HCT116 (cell line): ENCODE measurements around the gene SHROOM3. TPM values are rescaled to one million over a fixed set of nuclear protein-coding genes. Genes with fewer than 3 reads are reported as not detected.

Experiments
- ATAC-seq: fragments of 200-7000 bp; cut with Tn5 transposase; 2 replicates; pipeline ENCODE4 v1.9.1; 2020; ENCODE audit warnings: mild to moderate bottlenecking, moderate library complexity
- BruUV-seq: library from RNA; stranded (reverse); fragments of 400-500 nt; replicated peaks from 2 replicates; lab custom pipeline; 2021; lab: Mats Ljungman, UMichigan
- CTCF ChIA-PET: fragments of 300-600 bp; sonication (Branson Sonifier 250); formaldehyde crosslinking; loops from one replicate; lab custom pipeline; 2021; ENCODE audit warnings: antibody characterized with exemption; lab: Charles Lee
- POLR2A ChIA-PET: fragments of 300-600, 350-600 bp; sonication (Branson Sonifier 250); formaldehyde crosslinking; loops from one replicate; lab custom pipeline; 2021; ENCODE audit warnings: antibody characterized with exemption; lab: Charles Lee
- RAD21 ChIA-PET, 2 experiments: fragments of 300-600 bp; sonication (Branson Sonifier 250); formaldehyde crosslinking; loops; one replicate each; lab custom pipeline; 2023; ENCODE audit warnings: low total read pairs in 2 of 2; ENCODE audit not compliant: uncharacterized antibody in 2 of 2, unreplicated experiment in 2 of 2, low non-redundant PET in 1 of 2; lab: Charles Lee
- DNase-seq: peaks from one replicate; pipeline ENCODE4 v3.0.0-alpha.2; 2010; ENCODE audit warnings: low read depth, low spot score
- H2AFZ ChIP-seq: fragments of 200-600 bp; shearing (Covaris generic), sonication (generic); 2 replicates; pipeline ENCODE4 v1.6.1; 2017; ENCODE audit warnings: low read depth, mixed run types, mixed read lengths, antibody characterized with exemption, low read length; ENCODE audit not compliant: poor library complexity, severe bottlenecking
- H3K27ac ChIP-seq: 2 replicates; pipeline ENCODE4 v1.5.1; 2012; ENCODE audit warnings: low read depth, low read length
- H3K27me3 ChIP-seq: fragments of 200-600 bp; sonication (generic); 2 replicates; pipeline ENCODE4 v1.6.1; 2016; ENCODE audit warnings: mixed run types, low read length, mixed read lengths; ENCODE audit not compliant: insufficient read depth
- H3K36me3 ChIP-seq, 2 experiments: fragments of 200-500 bp in 1 of 2; fragments of 200-600 bp in 1 of 2; sonication (Bioruptor generic) in 1 of 2; sonication (generic) in 1 of 2; 2 replicates each; pipeline versions ENCODE4 v1.5.1 to v1.6.1; 2014 to 2016; ENCODE audit warnings: low read length in 2 of 2, inconsistent platforms in 1 of 2, mixed read lengths in 1 of 2, mixed run types in 1 of 2; ENCODE audit not compliant: insufficient read depth in 2 of 2, control insufficient read depth in 1 of 2
- H3K4me1 ChIP-seq, 2 experiments: fragments of 200-600 bp in 1 of 2; sonication (generic) in 1 of 2; 2 replicates each; pipeline versions ENCODE4 v1.5.1 to v1.6.1; 2012 to 2017; ENCODE audit warnings: low read length in 2 of 2, inconsistent platforms in 1 of 2, mild to moderate bottlenecking in 1 of 2, mixed read lengths in 1 of 2, mixed run types in 1 of 2, moderate library complexity in 1 of 2; ENCODE audit not compliant: insufficient read depth in 2 of 2, control insufficient read depth in 1 of 2
- H3K4me2 ChIP-seq: fragments of 200-600 bp; sonication (generic); 2 replicates; pipeline ENCODE4 v1.6.1; 2017; ENCODE audit warnings: mixed run types, low read length, mixed read lengths
- H3K4me3 ChIP-seq, 2 experiments: fragments of 200-600 bp in 1 of 2; sonication (generic) in 1 of 2; replicated peaks in 1 of 2; 2 replicates each; pipeline ENCODE4 v1.5.1; 2011 to 2016; ENCODE audit warnings: low read length in 2 of 2, control low read depth in 1 of 2, low read depth in 1 of 2, mild to moderate bottlenecking in 1 of 2, mixed read lengths in 1 of 2, mixed run types in 1 of 2
- H3K79me2 ChIP-seq: fragments of 200-600 bp; sonication (generic); 2 replicates; pipeline ENCODE4 v1.6.1; 2017; ENCODE audit warnings: mild to moderate bottlenecking, mixed run types, low read length, moderate library complexity, mixed read lengths; ENCODE audit not compliant: insufficient read depth
- H3K9ac ChIP-seq: fragments of 200-600 bp; sonication (generic); 2 replicates; pipeline ENCODE4 v1.6.1; 2016; ENCODE audit warnings: low read length, mixed read lengths
- H3K9me2 ChIP-seq: fragments of 200-600 bp; sonication (generic), shearing (Covaris generic); 2 replicates; pipeline ENCODE4 v1.6.1; 2017; ENCODE audit warnings: mixed run types, mild to moderate bottlenecking, moderate library complexity; ENCODE audit not compliant: insufficient read depth
- H3K9me3 ChIP-seq, 2 experiments: fragments of 200-500 bp in 1 of 2; fragments of 200-600 bp in 1 of 2; sonication (Bioruptor generic) in 1 of 2; sonication (generic) in 1 of 2; 2 replicates each; pipeline ENCODE4 v1.6.1; 2014 to 2017; ENCODE audit warnings: low read length in 2 of 2, mixed read lengths in 2 of 2, inconsistent platforms in 1 of 2, low read depth in 1 of 2, mild to moderate bottlenecking in 1 of 2, mixed run types in 1 of 2, moderate library complexity in 1 of 2; ENCODE audit not compliant: control insufficient read depth in 1 of 2, insufficient read depth in 1 of 2
- H4K20me1 ChIP-seq: fragments of 200-600 bp; sonication (generic), shearing (Covaris generic); 2 replicates; pipeline ENCODE4 v1.6.1; 2017; ENCODE audit warnings: mixed run types, mild to moderate bottlenecking, moderate library complexity; ENCODE audit not compliant: insufficient read depth
- CBX3 ChIP-seq: IDR thresholded peaks from 2 replicates; pipeline ENCODE4 v1.6.1; 2012; ENCODE audit warnings: low read depth
- ELF1 ChIP-seq: IDR thresholded peaks from 2 replicates; pipeline ENCODE4 v1.6.1; 2012; ENCODE audit warnings: low read depth, borderline replicate concordance
- RAD21 ChIP-seq: IDR thresholded peaks from 2 replicates; pipeline ENCODE4 v1.6.1; 2012; ENCODE audit warnings: low read depth, mild to moderate bottlenecking
- SIN3A ChIP-seq: IDR thresholded peaks from 2 replicates; pipeline ENCODE4 v1.6.1; 2012; ENCODE audit warnings: low read depth
- SP1 ChIP-seq: IDR thresholded peaks from 2 replicates; pipeline ENCODE4 v1.6.1; 2012; ENCODE audit warnings: low read depth
- SRF ChIP-seq: IDR thresholded peaks from 2 replicates; pipeline ENCODE4 v1.6.1; 2012; ENCODE audit warnings: low read depth
- YY1 ChIP-seq: IDR thresholded peaks from 2 replicates; pipeline ENCODE4 v1.6.1; 2011; ENCODE audit warnings: low read length, low read depth, moderate library complexity, mild to moderate bottlenecking; ENCODE audit not compliant: insufficient replicate concordance; ENCODE audit errors: extremely low read depth
- intact Hi-C: fragments of 100-400 bp; cut with micrococcal nuclease; formaldehyde crosslinking; loops from 2 replicates; pipeline ENCODE4 v1.10.0; 2022
- total RNA-seq: library from RNA; stranded (reverse); gene quantifications from one replicate; pipeline ENCODE4 v1.2.1, GENCODE V29; 2021; ENCODE audit not compliant: unreplicated experiment
- TF ChIP-seq, protein P1 (sequence below): IDR thresholded peaks from 2 replicates; pipeline ENCODE4 v1.6.1; 2012
- TF ChIP-seq, protein P2 (sequence below), 3 experiments: fragments of 200-600 bp in 1 of 3; sonication (generic) in 1 of 3; IDR thresholded peaks in 2 of 3; conservative IDR thresholded peaks in 1 of 3; 2 replicates each; pipeline ENCODE4 v1.5.1; 2012 to 2017; ENCODE audit warnings: low read depth in 2 of 3, low read length in 2 of 3, antibody characterized with exemption in 1 of 3, borderline replicate concordance in 1 of 3, control low read depth in 1 of 3, mild to moderate bottlenecking in 1 of 3, mixed read lengths in 1 of 3, mixed run types in 1 of 3, moderate library complexity in 1 of 3; ENCODE audit not compliant: insufficient read depth in 1 of 3

SHROOM3 gene
- total RNA-seq, 1 experiment from 2014 or later = 22.5 TPM

DNA sequence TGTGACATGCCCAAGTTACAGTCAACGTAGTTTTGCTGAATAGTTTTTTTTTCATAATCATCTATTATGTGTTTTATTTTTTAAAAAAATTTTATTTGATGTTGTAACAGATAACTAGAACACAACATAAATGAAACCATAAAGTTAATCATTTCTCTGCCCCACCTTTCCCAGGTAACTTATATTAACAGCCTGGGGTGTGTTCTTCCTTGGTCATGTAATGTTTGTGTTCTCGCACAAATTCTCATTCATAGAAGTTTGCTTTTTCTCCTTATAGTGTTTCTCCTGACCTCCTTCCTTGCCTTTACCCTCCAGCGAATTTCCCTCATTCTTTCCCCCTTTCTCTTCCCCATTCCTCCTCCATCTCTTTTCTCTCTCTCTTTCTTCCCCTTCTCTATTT, 248.1 kb downstream of the SHROOM3 start:
- no peak for DNase-seq
- CTCF ChIA-PET = interaction anchor here (0.9 kb wide), 1 partner anchor 75 kb away, joined by 3 read pairs; no protein-coding TSS in a partner anchor
- RAD21 ChIA-PET = no interaction called here
- H3K36me3 ChIP-seq = no peaks in the 10 kb centered on the region
- H3K79me2 ChIP-seq = no peaks in the 10 kb centered on the region
- intact Hi-C loops = no loop called here
- no peaks in the 10 kb centered on the region for H3K27me3 ChIP-seq
- POLR2A ChIA-PET = no interaction called here
- H3K9me2 ChIP-seq = no peaks in the 10 kb centered on the region
- no peak overlapping the region for H3K27ac ChIP-seq
- H3K4me1 ChIP-seq = peaks cover 0 to 19% of the 10 kb centered on the region in 2 experiments; a peak in 3 of 4 replicates
- H3K9me3 ChIP-seq = no peaks in the 10 kb centered on the region
- H2AFZ ChIP-seq = no peak overlapping the region
- no peak overlapping the region for H3K4me3 ChIP-seq
- H3K9ac ChIP-seq = no peak overlapping the region
- H3K4me2 ChIP-seq = no peak overlapping the region
- H4K20me1 ChIP-seq = no peaks in the 10 kb centered on the region
- no TSS peak for BruUV-seq
- TF ChIP-seq ELF1 = no peak
- TF ChIP-seq CBX3 = no peak
- TF ChIP-seq, protein P1, sequence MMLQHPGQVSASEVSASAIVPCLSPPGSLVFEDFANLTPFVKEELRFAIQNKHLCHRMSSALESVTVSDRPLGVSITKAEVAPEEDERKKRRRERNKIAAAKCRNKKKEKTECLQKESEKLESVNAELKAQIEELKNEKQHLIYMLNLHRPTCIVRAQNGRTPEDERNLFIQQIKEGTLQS = no peak
- no peak for TF ChIP-seq SRF
- TF ChIP-seq YY1 = no peak
- TF ChIP-seq SP1 = no peak
- TF ChIP-seq, protein P2, sequence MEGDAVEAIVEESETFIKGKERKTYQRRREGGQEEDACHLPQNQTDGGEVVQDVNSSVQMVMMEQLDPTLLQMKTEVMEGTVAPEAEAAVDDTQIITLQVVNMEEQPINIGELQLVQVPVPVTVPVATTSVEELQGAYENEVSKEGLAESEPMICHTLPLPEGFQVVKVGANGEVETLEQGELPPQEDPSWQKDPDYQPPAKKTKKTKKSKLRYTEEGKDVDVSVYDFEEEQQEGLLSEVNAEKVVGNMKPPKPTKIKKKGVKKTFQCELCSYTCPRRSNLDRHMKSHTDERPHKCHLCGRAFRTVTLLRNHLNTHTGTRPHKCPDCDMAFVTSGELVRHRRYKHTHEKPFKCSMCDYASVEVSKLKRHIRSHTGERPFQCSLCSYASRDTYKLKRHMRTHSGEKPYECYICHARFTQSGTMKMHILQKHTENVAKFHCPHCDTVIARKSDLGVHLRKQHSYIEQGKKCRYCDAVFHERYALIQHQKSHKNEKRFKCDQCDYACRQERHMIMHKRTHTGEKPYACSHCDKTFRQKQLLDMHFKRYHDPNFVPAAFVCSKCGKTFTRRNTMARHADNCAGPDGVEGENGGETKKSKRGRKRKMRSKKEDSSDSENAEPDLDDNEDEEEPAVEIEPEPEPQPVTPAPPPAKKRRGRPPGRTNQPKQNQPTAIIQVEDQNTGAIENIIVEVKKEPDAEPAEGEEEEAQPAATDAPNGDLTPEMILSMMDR (IDR thresholded peaks at IDR 0.05 in 2 of 3, conservative IDR thresholded peaks at IDR 0.05 in 1 of 3; ENCODE audit: borderline replicate concordance in 1 of 3, insufficient read depth in 1 of 3, low read depth in 2 of 3, low read length in 2 of 3) = no peak
- TF ChIP-seq SIN3A = no peak
- TF ChIP-seq RAD21 = no peak
- TF ChIP-seq, all 23 proteins: peak for 0
- no peak for ATAC-seq
